HuH-7.5 (cell line): ENCODE measurements around the gene MRPS27.

Experiments used
- DNase-seq: peaks from one replicate; pipeline ENCODE4 v3.0.0; 2011; ENCODE audit warnings: low spot score

The MRPS27 gene

GRCh38 chr5:72319976-72320752 lies at the start of gene MRPS27, which contains the start of gene PTCD2:
MRPS27 (minus strand) TSS chr5:72320240; CDS start chr5:72320221, 19 bp downstream.
PTCD2 (plus strand) TSS chr5:72320373; CDS start chr5:72320383, 10 bp downstream.
- peak; percentile 74 for DNase-seq

- DNase-seq = no peak
These were observed 49.7 kb upstream of the MRPS27 start for GRCh38 chr5:72369711-72370110.

GRCh38 chr5:72369301-72369700 lies 49.3 kb upstream of the MRPS27 start:
- no peak for DNase-seq

DNA sequence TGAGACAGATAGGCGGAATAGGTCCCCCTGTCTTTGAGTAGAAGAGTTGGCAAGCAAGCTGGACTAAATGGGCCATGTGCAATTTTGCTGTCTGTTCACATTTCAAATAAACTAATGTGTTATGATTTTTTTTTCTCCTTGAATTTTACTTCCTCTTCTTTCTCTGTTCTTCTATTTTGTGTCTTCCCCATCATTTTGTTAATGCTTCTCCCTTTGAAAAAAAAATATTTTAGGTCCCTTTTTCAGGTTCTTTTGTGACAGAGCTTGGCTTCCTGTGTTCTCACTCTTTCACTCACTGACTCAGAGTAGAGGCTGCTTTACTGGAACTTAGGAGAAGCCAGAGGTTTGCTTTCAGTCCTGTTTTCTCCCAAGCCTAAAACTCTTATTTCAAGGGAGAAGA lies 48.2 kb upstream of the MRPS27 start:
- no peak for DNase-seq

- DNase-seq = peak; percentile 9
These were observed 46.4 kb upstream of the MRPS27 start for GRCh38 chr5:72366324-72366976.

- DNase-seq = no peak
These were observed 44.9 kb upstream of the MRPS27 start for GRCh38 chr5:72364951-72365350.

DNA sequence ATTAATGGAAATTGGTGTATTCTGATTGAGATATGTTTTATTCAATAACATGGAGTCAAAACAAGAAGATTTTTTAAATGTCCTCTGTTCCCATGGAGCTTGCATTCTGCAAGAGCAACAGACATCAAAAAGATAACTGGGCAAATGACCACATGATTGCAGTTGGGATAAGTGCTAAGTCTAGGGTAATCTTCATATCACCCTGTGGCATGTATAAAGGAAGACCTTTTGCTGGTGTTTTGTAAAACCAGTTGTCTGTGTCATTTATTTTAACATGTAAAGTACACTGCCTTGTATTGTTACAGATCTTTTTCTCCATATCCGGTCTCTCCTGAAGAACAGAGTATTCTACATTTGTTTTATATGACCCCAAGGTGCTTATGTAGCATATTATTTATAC lies 44.1 kb upstream of the MRPS27 start:
- DNase-seq = no peak

GRCh38 chr5:72363166-72363802 lies 43.2 kb upstream of the MRPS27 start:
- DNase-seq = no peak

GRCh38 chr5:72359886-72360285 lies 39.8 kb upstream of the MRPS27 start:
- no peak for DNase-seq

DNA sequence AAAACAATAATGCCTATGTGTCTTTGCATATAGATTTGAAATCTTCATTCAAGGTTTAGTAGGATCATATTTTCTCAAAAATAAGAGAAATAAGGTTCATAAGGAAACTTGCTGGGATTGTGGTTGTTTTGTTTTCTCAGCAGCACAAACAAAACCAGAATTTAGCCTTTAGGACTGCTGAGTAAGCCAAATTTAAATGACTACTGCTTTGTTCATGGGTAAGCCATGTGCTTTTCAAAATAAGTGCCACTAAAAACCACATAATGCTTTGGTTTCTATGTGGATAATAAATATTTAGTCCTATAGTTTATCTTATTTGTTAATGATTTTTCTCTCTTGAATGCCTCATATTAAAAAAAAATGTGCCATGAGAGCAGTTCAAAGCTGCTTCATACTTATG lies 38.9 kb upstream of the MRPS27 start:
- no peak for DNase-seq

- DNase-seq = no peak
These were observed 36.3 kb upstream of the MRPS27 start for GRCh38 chr5:72356361-72356760.

- DNase-seq = no peak
These were observed 35.8 kb upstream of the MRPS27 start for GRCh38 chr5:72355706-72356299.

DNA sequence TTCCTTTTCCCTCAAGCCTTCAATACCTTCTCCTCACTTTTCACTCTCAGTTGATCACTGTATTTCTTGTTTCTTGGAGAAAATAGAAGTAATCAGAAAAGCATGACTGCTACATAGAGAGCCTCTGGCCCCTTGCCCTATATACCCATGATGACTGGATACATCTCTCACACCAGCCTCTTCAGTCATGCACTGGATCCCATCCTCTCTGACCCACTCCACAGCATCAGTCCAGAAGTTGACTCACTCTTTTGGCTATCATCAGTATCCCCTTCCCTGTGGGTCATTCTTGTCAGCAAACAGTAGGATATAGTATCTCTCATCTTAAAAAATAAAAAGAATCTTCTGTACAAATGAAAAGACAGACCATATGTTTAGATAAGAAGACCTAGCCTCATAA lies 33.0 kb upstream of the MRPS27 start:
- DNase-seq = no peak

- DNase-seq = no peak
These were observed 32.6 kb upstream of the MRPS27 start for GRCh38 chr5:72352616-72353015.

DNA sequence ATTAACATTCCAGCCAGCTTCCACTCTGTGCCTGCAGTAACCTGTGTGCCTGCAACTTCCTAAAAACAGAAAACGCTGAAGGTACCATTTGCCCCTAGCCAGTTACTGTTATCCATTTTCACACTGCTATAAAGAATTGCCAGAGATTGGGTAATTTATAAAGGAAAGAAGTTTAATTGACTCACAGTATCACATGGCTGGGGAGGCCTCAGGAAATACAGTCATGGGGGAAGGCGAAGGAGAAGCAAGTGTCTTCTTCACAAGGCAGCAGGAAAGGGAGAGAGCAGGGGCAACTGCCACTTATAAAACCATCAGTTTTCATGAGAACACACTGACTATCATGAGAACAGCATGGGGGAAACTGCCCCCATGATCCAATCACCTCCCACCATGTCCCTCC lies 31.3 kb upstream of the MRPS27 start:
- DNase-seq = no peak

- DNase-seq = no peak
These were observed 27.8 kb upstream of the MRPS27 start for GRCh38 chr5:72347801-72348308.

DNA sequence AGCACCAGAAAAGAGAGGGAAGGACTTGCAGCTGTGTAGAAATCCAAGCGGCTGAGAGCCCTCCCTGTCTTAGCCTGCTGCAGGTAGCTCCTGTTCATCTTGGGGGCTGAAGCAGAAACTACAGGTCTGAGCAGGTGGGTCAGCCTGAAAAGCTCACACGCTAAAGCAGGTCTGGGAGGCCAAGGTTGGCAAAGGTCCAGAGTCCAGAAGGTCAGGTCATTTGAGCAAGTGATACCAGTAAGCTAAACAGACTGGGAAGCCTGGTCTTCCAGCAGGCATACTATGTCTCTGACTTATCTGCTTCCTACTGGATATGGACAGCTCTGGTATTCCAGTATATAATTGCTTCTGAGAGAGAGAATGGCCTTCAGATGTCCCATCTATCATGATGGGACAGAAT lies 26.4 kb upstream of the MRPS27 start:
- peak; percentile 21 for DNase-seq

DNA sequence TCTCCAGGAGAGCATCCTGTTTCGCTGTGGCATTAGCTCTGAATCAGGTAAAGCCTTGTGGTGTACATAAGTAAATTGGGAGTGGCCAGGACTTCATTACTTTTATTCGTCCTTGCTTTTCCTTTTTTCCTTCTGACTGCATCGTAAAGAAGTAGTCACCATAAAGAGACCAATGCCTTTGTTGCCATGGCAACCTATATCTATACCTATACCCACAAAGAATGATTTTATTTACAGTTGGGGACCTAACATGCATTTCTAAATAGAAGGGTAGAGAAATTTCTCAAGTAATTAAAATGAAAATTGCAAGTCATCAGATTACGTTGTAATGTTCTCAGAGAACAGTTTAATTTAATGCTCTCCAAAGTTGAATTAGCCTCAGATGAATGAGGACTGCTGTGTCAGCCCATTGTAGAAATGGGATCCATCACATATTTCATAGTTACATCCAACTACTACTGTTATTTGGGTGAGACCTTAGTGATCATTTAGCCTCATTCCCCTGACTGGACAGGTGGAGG lies 18.7 kb upstream of the MRPS27 start:
- no peak for DNase-seq

DNA sequence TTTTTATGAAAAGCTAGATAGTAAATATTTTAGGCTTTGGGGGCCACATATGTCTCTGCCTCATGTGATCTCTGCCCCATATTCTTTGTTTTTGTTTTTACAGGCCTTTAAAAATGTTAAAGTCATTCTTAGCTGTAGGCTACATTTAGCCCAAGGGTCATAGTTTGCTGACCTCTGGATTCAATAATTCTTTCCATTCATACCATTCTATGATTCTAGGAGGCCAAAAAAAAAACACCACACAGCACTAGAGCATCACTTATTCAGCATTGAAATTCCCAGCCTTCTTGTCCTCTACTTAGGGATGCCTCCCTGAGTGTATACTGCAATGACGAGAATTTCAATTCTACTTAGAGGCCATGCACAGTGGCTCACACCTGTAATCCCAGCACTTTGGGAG lies 17.1 kb upstream of the MRPS27 start:
- DNase-seq = no peak

GRCh38 chr5:72330712-72331111 lies 10.7 kb upstream of the MRPS27 start:
- DNase-seq = no peak

DNA sequence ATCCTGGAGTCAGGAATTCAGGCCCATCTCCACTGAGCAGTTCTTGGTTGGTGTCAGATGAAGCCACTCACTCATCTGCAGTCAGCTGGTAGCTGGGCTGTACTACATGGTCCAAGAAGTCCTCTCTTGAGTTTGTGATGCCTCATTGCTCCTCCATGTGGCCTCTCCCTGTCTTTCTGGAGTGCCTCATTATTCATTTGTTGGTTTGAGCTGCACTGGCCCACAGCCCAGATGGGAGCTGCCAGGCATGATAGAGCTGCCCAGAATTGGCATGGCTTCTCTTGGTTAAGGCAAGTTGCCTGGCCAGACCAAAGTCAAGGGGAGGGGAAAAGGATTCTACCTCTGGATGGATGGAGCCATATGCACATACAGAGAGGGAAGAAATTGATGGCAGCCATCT lies 8.1 kb upstream of the MRPS27 start:
- no peak for DNase-seq

GRCh38 chr5:72326306-72326649 lies 6.2 kb upstream of the MRPS27 start:
- no peak for DNase-seq
